Large intestine (tissue), 3 donors: ENCODE measurements around the gene DDX17. TPM values are rescaled to one million over a fixed set of nuclear protein-coding genes. Genes with fewer than 3 reads are reported as not detected.

Experiments used
- DNase-seq, 2 donors: peaks; one replicate each; pipeline versions ENCODE4 v3.0.0 to v3.0.0-alpha.2; 2013
- H3K27ac ChIP-seq: one replicate; pipeline ENCODE4 v1.5.1; 2013; ENCODE audit warnings: low read length
- H3K27me3 ChIP-seq: 2 replicates; pipeline ENCODE4 v1.6.1; 2013; ENCODE audit warnings: low read length; ENCODE audit not compliant: control insufficient read depth, insufficient read depth
- H3K36me3 ChIP-seq: 2 replicates; pipeline ENCODE4 v1.6.1; 2013; ENCODE audit warnings: low read length; ENCODE audit not compliant: control insufficient read depth, insufficient read depth
- H3K4me1 ChIP-seq: one replicate; pipeline ENCODE4 v1.6.1; 2013; ENCODE audit warnings: low read length; ENCODE audit not compliant: control insufficient read depth, insufficient read depth
- H3K4me3 ChIP-seq: one replicate; pipeline ENCODE4 v1.5.1; 2013; ENCODE audit warnings: low read length
- H3K9me3 ChIP-seq: one replicate; pipeline ENCODE4 v1.6.1; 2013; ENCODE audit warnings: mild to moderate bottlenecking, low read depth, low read length, moderate library complexity; ENCODE audit not compliant: control insufficient read depth
- WGBS: methylation state at CpG from one replicate; pipeline ENCODE4 v1.1.5; 2013; ENCODE audit warnings: low lambda C conversion rate; ENCODE audit not compliant: insufficient coverage; 5-methylcytosine and 5-hydroxymethylcytosine counted together
- polyA plus RNA-seq: library from polyadenylated mRNA; unstranded; fragments of 120-200 nt; gene quantifications from one replicate; pipeline ENCODE4 v1.2.1, GENCODE V29; 2013

DDX17 gene
- polyA plus RNA-seq, 1 donor: 521 TPM

DNA sequence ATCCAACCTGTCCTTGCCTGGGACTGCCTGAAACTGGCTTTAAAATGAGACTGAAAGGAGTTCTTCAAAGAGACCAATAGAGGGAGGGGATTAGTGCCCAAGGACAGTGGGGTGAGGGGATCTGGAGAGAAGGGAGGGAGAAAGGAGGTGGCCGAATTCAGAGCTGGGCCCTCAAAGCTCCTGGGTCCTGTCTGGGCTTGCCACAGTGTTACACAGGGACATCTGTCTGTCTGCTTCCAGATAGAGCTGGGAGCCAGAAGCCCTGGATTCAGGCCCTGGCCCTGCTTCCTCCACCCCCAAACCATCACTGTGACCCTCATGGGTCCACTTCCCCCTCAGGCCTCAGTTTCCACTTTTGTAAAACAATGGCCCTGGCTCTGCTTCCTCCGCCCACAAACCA is 54.7 kb downstream of the DDX17 start:
- Histone ChIP-seq H3K9me3 (no peaks in the 10 kb centered on the region), H3K27me3 (peaks cover 68% of the 10 kb centered on the region), H3K36me3 (no peaks in the 10 kb centered on the region), H3K4me3 (no peak overlapping the region), H3K27ac (no peak overlapping the region), H3K4me1 (peaks cover 7% of the 10 kb centered on the region)
- WGBS: no CpG with 5 or more reads among the region's 2 CpGs
- no peak for DNase-seq

DNA sequence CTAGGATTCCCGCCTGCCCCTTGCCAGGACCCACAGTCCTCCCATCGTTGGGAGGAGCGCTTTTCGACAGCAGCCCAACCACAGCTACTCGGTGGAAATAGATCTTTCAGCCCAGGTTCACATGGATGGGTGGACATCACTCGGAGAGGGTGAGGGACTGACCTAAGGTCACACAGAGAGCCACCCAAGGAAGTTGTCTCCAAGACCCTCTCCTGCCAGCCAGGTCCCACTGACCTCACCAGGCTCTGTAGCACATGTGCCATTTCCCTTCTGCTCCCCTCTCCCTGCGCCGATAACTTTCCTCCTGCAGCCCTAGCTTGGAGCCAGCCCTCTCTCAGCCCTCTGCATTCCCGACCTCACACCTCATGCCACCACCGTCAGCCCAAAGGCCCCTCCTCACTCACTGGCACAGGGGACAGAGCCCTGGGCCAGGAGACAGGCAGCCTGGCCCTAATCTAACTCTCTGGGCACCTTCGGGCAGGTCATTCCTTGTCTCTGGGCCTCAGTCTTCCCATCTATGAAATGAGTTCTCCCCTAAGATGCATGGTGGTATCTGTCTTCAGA is 55.8 kb downstream of the DDX17 start:
- Histone ChIP-seq H3K27me3 (peaks cover 63% of the 10 kb centered on the region), H3K4me1 (peaks cover 4% of the 10 kb centered on the region), H3K4me3 (no peak overlapping the region), H3K9me3 (no peaks in the 10 kb centered on the region), H3K27ac (no peak overlapping the region), H3K36me3 (no peaks in the 10 kb centered on the region)
- DNase-seq: no peak
- WGBS: no CpG with 5 or more reads among the region's 11 CpGs

DNA sequence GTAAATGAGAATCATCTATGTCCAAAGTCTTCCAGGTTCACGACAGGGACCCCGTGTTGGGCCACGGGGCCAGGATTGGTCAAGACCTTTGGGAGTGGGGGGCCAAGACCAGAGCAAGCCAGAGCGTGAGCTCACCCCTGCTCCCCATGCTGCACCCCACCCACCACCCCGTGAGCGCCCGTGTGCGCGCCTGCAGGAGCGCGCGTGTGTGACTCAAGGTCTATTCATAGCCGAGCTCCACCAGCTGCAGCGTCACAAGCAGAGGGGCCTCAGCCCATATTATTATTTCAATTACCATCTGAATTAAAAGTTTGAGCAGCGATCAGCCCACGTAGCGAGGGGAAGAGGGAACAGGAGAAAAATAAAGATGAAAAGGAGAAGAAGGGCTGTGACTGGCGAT is 56.3 kb downstream of the DDX17 start:
- Histone ChIP-seq H3K4me3 (no peak overlapping the region), H3K9me3 (no peaks in the 10 kb centered on the region), H3K4me1 (peaks cover 4% of the 10 kb centered on the region), H3K27ac (no peak overlapping the region), H3K36me3 (no peaks in the 10 kb centered on the region), H3K27me3 (peaks cover 66% of the 10 kb centered on the region)
- DNase-seq: no peak
- WGBS: no CpG with 5 or more reads among the region's 18 CpGs

GRCh38 chr22:38448945-38449745 is 57.0 kb downstream of the DDX17 start:
- no peak overlapping the region for H3K27ac ChIP-seq
- no peaks in the 10 kb centered on the region for H3K4me1 ChIP-seq
- H3K9me3 ChIP-seq: no peaks in the 10 kb centered on the region
- no peak for DNase-seq
- peaks cover 66% of the 10 kb centered on the region for H3K27me3 ChIP-seq
- H3K36me3 ChIP-seq: no peaks in the 10 kb centered on the region
- no peak overlapping the region for H3K4me3 ChIP-seq
- WGBS: no CpG with 5 or more reads among the region's 14 CpGs

GRCh38 chr22:38446018-38446601 is 60.0 kb downstream of the DDX17 start:
- Histone ChIP-seq H3K4me3 (no peak overlapping the region), H3K4me1 (no peaks in the 10 kb centered on the region), H3K36me3 (no peaks in the 10 kb centered on the region), H3K9me3 (no peaks in the 10 kb centered on the region), H3K27ac (no peak overlapping the region), H3K27me3 (peaks cover 59% of the 10 kb centered on the region)
- no peak for DNase-seq
- WGBS: no CpG with 5 or more reads among the region's 9 CpGs

- no peak overlapping the region for H3K27ac ChIP-seq
- H3K4me1 ChIP-seq: no peaks in the 10 kb centered on the region
- no CpG with 5 or more reads among the region's 10 CpGs for WGBS
- no peaks in the 10 kb centered on the region for H3K9me3 ChIP-seq
- DNase-seq: no peak
- H3K27me3 ChIP-seq: peaks cover 54% of the 10 kb centered on the region
- H3K36me3 ChIP-seq: no peaks in the 10 kb centered on the region
- H3K4me3 ChIP-seq: no peak overlapping the region
Observed at GRCh38 chr22:38444783-38445182, 61.3 kb downstream of the DDX17 start.

DNA sequence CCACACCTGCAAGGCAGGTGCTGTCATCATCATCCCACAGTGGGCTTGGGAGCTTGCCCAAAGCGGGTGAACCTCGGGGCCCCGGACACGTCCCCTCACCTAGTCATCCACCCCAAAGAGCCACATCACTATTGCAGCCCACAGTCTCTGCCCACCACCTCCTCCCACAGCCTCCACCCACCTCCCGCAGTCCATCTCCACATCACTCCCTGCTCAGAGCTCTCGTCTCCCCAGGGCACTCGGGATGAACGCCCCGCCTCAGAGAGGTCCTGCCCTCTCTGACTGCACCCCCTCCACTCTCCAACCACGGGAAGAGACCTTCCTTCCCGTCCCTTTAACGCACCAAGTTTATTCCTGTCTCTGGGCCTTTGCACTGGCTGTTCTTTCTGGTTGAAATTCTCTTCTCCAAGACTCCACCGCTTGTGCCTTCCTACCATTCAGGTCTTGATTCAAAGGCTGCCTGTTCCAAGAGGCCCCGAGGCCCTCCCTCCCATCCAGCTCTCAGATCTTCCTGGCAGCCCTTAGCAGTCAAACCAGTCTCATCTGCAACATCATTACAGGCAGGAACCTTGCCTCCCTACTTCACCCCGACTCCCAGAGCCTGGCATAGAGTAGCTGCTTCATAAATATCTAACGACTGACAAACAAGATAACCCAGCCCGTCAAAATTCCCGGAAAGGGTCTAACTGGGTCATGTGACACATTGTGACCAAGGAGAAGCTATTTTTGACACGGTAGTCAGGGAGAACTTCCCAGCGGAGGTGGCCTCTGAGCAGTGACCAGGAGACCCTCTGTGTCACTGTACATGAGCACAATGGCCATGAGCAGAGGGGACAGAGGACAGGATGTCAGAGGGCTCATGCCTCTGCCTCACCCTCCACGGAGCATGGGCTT is 62.2 kb downstream of the DDX17 start:
- no peaks in the 10 kb centered on the region for H3K4me1 ChIP-seq
- H3K27me3 ChIP-seq: peaks cover 45% of the 10 kb centered on the region
- no peak overlapping the region for H3K27ac ChIP-seq
- H3K9me3 ChIP-seq: no peaks in the 10 kb centered on the region
- no peaks in the 10 kb centered on the region for H3K36me3 ChIP-seq
- 35% methylated on average over 7 of the region's 21 CpGs for WGBS
- no peak for DNase-seq
- H3K4me3 ChIP-seq: no peak overlapping the region

GRCh38 chr22:38442967-38443627 is 63.0 kb downstream of the DDX17 start:
- H3K36me3 ChIP-seq: no peaks in the 10 kb centered on the region
- no peak overlapping the region for H3K27ac ChIP-seq
- H3K27me3 ChIP-seq: peaks cover 40% of the 10 kb centered on the region
- no peaks in the 10 kb centered on the region for H3K4me1 ChIP-seq
- no CpG with 5 or more reads among the region's 13 CpGs for WGBS
- H3K4me3 ChIP-seq: no peak overlapping the region
- no peaks in the 10 kb centered on the region for H3K9me3 ChIP-seq
- DNase-seq: no peak

DNA sequence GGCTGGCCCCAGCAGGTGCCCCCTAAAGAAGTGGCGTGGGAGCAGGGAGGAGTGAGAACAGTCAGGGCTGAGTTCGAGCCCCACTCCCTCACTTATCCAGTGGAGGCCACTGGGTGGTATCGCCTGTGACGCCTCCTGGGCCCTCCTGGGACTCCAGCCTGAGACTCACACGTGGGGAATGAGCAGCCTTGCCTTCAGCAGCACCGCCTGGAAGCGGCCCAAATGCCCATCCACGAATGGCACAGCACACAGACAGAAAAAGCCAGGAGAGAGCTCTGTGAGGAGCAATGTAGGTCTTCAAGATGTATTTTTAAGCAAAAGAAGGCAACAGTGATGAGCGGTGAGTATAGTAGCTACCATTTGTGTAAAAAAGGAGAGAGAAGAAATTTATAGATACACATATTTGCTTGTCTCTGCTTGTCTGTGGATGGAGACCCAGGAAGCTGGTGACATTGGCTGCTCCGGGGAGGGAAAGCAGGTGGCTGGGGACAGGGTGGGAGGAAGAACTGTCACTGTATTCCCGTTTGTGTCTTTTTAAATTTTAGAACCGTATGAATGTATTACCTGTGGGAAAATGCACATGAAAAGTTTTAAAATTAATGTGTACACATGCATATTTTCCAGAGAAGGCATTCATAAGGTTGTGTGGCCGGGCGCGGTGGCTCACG is 64.4 kb downstream of the DDX17 start:
- peaks cover 38% of the 10 kb centered on the region for H3K27me3 ChIP-seq

More for the DNA sequence above, 64.4 kb downstream of the DDX17 start:
- WGBS: 80% methylated on average over 1 of the region's 16 CpGs
- Histone ChIP-seq H3K9me3 (no peaks in the 10 kb centered on the region), H3K4me1 (no peaks in the 10 kb centered on the region), H3K4me3 (no peak overlapping the region), H3K27ac (no peak overlapping the region), H3K36me3 (no peaks in the 10 kb centered on the region)
- DNase-seq: no peak
